GM11168 (cell line): ENCODE measurements around the gene LRGUK.

Experiments
- in situ Hi-C: fragments of 300-500 bp; cut with MboI; formaldehyde crosslinking; loops from one replicate; pipeline ENCODE4 v1.12.0; 2022; ENCODE audit warnings: low sequenced_read_pairs; ENCODE audit not compliant: unreplicated experiment

Gene LRGUK

GRCh38 chr7:134180376-134180775 is 53.2 kb downstream of the LRGUK start:
- in situ Hi-C loops: no loop called here

- in situ Hi-C loops: no loop called here
Observed at GRCh38 chr7:134182078-134182477, 54.9 kb downstream of the LRGUK start.

- in situ Hi-C loops: no loop called here
Observed at GRCh38 chr7:134184767-134185166, 57.6 kb downstream of the LRGUK start.

DNA sequence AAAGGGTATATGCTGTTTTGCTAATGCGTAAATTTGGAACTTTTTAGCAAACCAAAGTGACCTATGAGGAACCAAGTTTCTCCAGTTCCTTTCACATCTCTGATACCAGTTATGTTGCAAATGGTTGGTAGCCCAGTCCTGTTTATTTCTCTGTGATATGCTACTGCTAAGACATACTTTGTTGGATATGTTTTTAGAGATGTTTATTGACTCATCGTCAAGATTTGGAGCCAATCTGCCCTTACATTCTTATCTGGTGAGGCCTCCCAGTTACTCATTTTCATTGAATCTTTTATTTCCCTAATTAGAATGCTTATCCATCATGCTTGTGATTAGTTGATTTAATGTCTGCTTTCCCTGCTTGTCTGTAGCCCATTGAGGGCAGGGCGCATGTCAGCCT is 58.9 kb downstream of the LRGUK start:
- in situ Hi-C loops: no loop called here

DNA sequence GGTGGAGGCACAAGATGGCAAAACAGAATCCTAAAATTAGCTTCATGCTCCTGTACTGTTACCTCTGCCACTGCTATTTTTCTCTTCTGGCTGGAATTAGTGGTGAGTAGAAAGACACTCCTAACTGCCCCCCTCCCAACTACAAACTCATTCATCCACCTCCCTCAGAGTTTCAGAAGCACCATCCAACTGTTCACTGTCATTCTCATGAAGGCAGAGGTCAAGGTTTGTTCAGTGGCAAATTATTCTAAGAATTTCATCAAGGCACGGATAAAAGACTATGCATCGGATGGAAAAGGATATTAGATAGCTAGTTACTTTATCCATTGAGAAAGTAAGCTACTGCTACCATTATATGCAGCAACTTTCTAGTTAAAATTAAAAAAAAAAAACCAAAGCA is 59.7 kb downstream of the LRGUK start:
- in situ Hi-C loops: no loop called here

DNA sequence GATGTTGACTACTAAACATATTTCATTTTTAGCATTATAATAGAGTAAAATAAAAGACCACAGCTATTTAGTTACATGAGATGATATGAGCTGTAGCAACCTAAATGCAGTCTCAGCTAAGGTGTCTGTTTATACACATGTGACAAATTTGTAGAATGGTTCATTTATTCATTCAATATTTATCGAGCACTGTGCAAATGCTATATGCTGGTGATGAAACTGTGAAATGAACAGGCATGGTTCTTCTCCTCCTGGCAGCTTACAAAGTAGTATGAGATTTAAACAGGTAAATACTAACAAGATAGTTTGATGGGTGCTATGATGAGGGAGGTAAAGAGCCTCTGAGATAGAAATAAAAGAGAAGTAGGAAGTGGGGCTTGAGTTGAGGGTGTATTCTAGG is 60.8 kb downstream of the LRGUK start:
- in situ Hi-C loops: no loop called here

DNA sequence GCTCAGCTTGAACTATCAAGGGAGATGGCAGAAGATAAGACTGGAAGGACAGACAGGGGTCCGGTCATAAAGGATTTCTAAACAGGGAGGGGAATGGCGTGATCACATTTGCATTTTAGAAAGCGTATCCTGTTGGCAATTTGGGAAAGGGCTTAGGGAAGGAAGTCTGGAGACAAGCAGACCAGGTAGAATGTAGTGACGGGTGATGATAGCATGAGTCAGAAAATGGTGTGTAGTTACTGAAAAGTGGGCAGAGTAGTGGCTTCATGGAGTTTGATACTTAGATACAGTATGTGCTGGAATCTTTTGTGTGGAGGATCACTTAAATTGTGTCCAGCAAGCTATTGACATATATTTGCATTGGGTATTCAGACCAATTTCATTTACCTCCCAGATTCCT is 61.2 kb downstream of the LRGUK start:
- in situ Hi-C loops: no loop called here

DNA sequence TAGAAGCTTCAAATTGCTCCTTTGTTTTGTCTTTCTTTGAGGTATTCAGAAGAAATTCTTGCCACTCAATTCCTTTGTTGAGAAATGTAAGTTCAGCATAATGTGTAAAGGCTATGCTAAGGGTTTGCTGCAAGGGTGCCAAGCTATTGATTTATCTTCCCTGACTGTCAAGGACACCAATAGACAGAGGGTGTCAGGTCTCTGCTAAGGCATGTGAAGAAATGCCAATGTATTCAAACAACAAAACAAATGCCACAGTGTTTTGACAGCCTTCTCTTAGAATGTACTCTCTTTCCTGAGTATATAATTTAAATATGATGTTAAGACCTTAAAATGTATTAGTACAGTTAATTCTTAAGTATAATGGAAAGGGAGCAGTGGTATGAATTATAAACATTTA is 62.4 kb downstream of the LRGUK start:
- in situ Hi-C loops: no loop called here

DNA sequence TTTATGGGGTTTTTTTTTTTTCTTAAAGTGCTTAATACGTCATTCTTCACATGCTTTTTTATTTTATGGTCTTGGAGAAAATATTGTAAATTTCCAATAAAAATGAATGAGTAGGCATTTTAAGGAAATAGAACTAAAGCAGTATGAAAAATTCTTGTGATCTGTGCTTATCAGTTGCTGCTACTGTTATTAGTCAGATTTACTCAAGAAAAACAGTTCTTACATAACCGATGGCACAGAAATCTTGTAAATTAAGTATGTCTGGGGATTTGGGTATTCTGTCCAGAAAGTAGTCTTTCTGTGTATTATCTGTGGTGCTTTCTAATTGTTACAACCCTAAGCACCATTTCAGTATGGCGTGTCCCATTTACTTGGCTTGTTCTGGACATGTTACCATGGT is 64.7 kb downstream of the LRGUK start:
- in situ Hi-C loops: no loop called here

DNA sequence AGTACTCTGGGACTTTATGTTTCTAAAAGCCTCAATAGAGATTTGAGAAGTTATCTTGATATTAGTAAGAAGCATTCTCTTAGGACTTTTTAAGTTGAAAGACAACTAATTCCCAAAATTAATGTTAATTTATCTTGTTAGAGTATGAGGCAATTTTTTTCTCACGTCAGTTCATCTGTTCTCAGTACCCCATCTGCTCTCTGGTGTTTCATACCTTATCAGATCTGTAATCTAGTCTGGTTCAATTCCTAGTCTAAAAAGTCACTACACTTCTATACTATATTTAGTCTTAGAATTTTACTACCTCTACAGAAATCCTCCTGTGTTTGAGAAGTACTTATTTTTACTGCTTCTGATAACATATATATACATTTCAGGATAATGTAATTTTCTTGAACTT is 66.1 kb downstream of the LRGUK start:
- in situ Hi-C loops: no loop called here

DNA sequence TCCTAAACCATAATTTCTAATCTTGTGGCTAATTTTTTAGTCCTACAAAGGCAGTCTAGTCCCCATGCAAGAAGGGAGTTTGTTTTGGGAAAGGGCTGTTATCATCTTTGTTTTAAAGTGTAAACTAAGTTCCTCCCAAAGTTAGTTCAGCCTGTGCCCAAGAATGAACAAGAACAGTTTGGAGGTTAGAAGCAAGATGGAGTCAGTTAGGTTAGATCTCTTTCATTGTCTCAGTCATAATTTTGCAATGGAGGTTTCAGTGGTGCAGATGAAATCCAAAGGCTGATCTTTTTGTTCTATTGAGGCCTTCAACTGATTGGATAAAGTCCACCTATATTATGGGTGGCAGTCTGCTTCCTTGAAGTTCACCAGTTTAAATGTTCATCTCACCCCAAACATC is 68.1 kb downstream of the LRGUK start:
- in situ Hi-C loops: no loop called here

DNA sequence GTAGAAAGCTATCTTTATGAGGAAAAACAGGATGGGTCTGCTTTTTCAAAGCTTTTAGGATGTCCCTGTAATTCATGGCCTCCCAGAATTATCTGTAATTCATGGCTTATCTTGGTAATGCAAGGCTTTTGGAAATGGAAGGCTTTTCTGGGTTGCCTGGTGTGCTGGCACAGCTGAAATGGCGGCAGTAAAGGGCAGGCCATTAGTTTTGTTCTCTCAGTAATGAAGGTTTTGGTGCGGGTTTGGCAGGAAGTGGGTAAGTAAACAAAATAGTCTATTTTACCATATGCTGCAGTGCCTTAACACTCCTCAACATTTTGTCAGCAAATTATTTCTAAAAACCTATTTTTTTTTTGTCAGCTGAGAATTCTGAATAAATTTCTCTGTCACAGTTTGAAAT is 69.3 kb downstream of the LRGUK start:
- in situ Hi-C loops: no loop called here

DNA sequence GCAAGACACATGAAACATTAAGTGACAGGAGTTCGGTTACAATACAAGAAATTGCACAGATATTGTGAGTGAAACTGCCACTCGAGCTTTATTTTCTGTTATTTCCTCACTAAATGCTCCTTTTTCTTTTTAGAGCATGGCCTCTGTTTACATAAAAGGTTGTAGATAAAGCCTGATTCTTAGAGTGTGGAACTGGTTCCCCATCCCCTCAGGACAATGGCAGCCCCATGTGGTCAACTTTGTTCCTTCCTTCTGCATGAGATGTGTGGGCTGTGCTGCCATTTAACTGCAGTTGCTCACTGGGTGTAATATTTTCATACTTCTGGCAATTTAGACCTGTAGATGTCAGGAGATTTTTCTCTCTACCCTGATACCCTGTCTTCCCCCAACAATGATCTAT is 70.2 kb downstream of the LRGUK start:
- in situ Hi-C loops: no loop called here

DNA sequence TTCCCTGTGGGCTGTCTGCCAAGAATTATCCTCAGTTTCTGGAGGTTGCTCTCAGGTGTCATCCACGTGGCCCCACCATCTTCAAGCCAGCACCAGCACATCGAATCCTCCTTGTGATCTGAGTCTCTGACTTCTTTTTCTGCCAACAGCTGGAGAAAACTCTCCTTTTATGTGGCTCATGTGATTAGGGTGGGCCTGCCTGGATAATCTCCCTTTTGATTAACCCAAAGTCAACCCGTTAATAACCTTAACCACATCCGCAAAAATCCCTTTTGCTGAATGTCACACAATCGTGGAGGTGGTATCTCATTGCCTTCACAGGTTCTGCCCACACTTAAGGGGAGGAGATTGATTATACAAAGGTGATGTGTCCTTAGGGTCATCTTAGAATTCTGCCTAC is 73.8 kb downstream of the LRGUK start:
- in situ Hi-C loops: no loop called here

GRCh38 chr7:134201569-134202261 is 74.6 kb downstream of the LRGUK start:
- in situ Hi-C loops: no loop called here

- in situ Hi-C loops: no loop called here
Observed at GRCh38 chr7:134203186-134203889, 76.2 kb downstream of the LRGUK start.

DNA sequence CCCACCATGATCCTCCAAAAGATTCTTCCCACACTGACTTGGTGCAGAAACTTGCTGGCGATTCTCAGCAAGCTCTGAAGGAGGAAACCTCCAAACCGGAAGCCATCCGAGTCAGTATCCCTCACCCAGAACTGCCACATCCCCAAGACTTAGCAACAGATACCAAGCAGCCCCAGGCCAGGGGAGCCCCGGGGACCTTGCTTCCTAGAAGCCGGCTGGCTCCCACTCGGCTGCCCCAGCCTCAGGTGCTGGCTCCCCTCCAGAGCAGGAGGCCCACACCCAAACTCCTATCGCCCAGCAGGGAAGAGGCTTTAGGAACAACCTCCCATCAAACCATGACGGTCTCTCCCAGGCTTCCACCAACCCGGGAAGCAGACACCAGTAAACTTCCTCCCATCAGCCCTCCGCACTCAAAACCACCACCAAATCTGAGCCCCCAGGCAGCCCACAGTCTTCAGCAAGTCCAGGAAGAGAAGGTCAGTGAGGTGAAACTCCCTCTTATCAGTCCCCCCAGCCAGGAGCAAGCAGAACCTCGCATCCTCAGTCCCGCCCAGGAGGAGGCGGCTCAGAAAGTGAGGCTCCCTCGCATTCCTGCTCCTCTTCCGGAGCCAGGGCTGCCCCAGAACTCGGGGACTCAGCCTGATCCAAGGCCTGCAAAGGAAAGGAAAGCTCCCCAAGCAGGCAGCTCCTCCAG is 82.3 kb downstream of the LRGUK start:
- in situ Hi-C loops: no loop called here

DNA sequence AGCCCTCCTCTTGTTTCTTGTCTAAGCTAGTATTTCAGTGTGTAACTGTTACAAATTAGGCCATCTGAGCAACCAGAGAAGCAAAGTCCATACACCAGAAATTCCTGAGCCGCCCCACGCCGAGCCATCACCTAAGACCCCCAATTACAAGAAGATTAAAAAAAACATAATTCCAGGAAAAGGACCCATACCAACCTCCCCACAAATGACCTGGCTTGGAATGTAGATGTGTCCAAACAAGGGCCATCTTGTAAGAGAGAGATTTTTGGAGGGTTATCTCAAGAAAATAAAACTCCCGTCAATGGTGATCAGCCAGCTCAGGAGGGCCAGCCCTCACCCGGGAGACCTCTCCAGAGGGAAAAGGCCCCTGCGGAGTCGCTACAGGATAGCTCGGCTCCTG is 83.1 kb downstream of the LRGUK start:
- in situ Hi-C loops: no loop called here

- in situ Hi-C loops: no loop called here
Observed at GRCh38 chr7:134210976-134211663, 84.0 kb downstream of the LRGUK start.

DNA sequence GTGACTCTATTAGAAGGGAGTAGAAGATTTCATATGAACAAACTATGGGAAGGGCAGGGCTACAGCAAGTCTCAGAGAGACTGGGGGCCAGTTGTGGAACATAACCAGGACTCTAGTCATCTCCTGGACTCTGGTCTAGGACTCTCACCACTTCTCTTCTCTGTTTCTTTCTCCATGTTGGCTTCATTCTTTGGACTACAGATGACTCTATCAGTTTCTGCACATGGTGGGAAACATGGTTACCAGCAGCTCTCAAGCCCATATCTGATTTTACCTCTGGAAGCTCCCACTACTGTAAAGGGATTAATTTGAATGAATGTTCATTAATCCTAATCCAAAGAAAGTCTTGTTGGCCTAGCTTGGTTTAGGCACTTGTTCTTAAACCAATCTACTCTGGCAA is 84.7 kb downstream of the LRGUK start:
- in situ Hi-C loops: no loop called here
